ENCODE measurements around the gene SOX6.

- TF ChIP-seq CTCF (IDR thresholded peaks at IDR 0.05; ENCODE audit: insufficient read depth, low read depth, low read length) (no peak), EZH2 (IDR thresholded peaks at IDR 0.05; ENCODE audit: insufficient read depth, low read length) (no peak)
Observed at GRCh38 chr11:16034074-16034473, 322.3 kb downstream of the SOX6 start.

Data from astrocyte (in vitro differentiated cells and primary cell).